Measurements from ENCODE around the gene EGFR.

EGFR gene

GRCh38 chr7:55127622-55128081 lies 108.8 kb downstream of the EGFR start:
- no peak for DNase-seq (ENCODE audit: low spot score)

GRCh38 chr7:55128693-55129394 lies 110.0 kb downstream of the EGFR start:
- DNase-seq (ENCODE audit: low spot score), result no peak

GRCh38 chr7:55129541-55130394 lies 111.0 kb downstream of the EGFR start:
- no peak for DNase-seq (ENCODE audit: low spot score)

- no peak for DNase-seq (ENCODE audit: low spot score)
Measured at GRCh38 chr7:55130395-55131141, 111.8 kb downstream of the EGFR start.

- no peak for DNase-seq (ENCODE audit: low spot score)
Measured at GRCh38 chr7:55131142-55131929, 112.5 kb downstream of the EGFR start.

- no peak for DNase-seq (ENCODE audit: low spot score)
Measured at GRCh38 chr7:55132550-55132889, 113.7 kb downstream of the EGFR start.

GRCh38 chr7:55132890-55133551 lies 114.2 kb downstream of the EGFR start:
- peak; percentile 63 for DNase-seq (ENCODE audit: low spot score)

GRCh38 chr7:55133630-55134358 lies 115.0 kb downstream of the EGFR start:
- no peak for DNase-seq (ENCODE audit: low spot score)

- no peak for DNase-seq (ENCODE audit: low spot score)
Measured at GRCh38 chr7:55134359-55134725, 115.5 kb downstream of the EGFR start.

- no peak for DNase-seq (ENCODE audit: low spot score)
Measured at GRCh38 chr7:55134786-55135185, 116.0 kb downstream of the EGFR start.

GRCh38 chr7:55135462-55135861 lies 116.6 kb downstream of the EGFR start:
- DNase-seq (ENCODE audit: low spot score), result no peak

- DNase-seq (ENCODE audit: low spot score), result no peak
Measured at GRCh38 chr7:55138663-55139062, 119.8 kb downstream of the EGFR start.

GRCh38 chr7:55140221-55140940 lies 121.6 kb downstream of the EGFR start:
- DNase-seq (ENCODE audit: low spot score), result no peak

- no peak for DNase-seq (ENCODE audit: low spot score)
Measured at GRCh38 chr7:55140941-55141278, 122.1 kb downstream of the EGFR start.

- no peak for DNase-seq (ENCODE audit: low spot score)
Measured at GRCh38 chr7:55142919-55143600, 124.2 kb downstream of the EGFR start.

GRCh38 chr7:55144333-55145317 lies 125.8 kb downstream of the EGFR start:
- DNase-seq (ENCODE audit: low spot score), result no peak

GRCh38 chr7:55145606-55146005 lies 126.8 kb downstream of the EGFR start:
- DNase-seq (ENCODE audit: low spot score), result no peak

GRCh38 chr7:55147101-55147500 lies 128.3 kb downstream of the EGFR start:
- no peak for DNase-seq (ENCODE audit: low spot score)
